Coronary artery (tissue), 2 donors: Measurements from ENCODE around the gene TSEN54.

Experiments
- DNase-seq: peaks from one replicate; pipeline ENCODE4 v3.0.0-alpha.2; 2017; ENCODE audit warnings: low spot score
- H3K27ac ChIP-seq, 2 donors: fragments of 200-600 bp; sonication (generic); one replicate each; pipeline ENCODE4 v1.5.1; 2016 to 2019
- H3K4me3 ChIP-seq: fragments of 200-600 bp; sonication (generic); 2 replicates; pipeline ENCODE4 v1.5.1; 2016; ENCODE audit warnings: mild to moderate bottlenecking, moderate library complexity
- CTCF ChIP-seq: fragments of 200-600 bp; sonication (generic); IDR thresholded peaks from one replicate; pipeline ENCODE4 v1.5.1; 2019; ENCODE audit warnings: antibody characterized with exemption

TSEN54 gene

GRCh38 chr17:75493476-75494129, 22.7 kb upstream of the TSEN54 start:
- no peak overlapping the region for H3K27ac ChIP-seq
- no peak for DNase-seq
- H3K4me3 ChIP-seq = no peak overlapping the region
- no peak for TF ChIP-seq CTCF

GRCh38 chr17:75494326-75494877, 21.9 kb upstream of the TSEN54 start:
- TF ChIP-seq CTCF = no peak

GRCh38 chr17:75496005-75496404, 20.3 kb upstream of the TSEN54 start:
- H3K27ac ChIP-seq = no peak overlapping the region
- no peak for DNase-seq
- no peak overlapping the region for H3K4me3 ChIP-seq
- TF ChIP-seq CTCF = no peak

More at GRCh38 chr17:75494326-75494877, 21.9 kb upstream of the TSEN54 start:
- H3K4me3 ChIP-seq = no peak overlapping the region
- DNase-seq = no peak
- no peak overlapping the region for H3K27ac ChIP-seq

- H3K4me3 ChIP-seq = no peak overlapping the region
- no peak for TF ChIP-seq CTCF
- peak overlapping the region in 1 of 2 donors; percentile 74 for H3K27ac ChIP-seq
- DNase-seq = no peak
These were observed 18.1 kb upstream of the TSEN54 start for GRCh38 chr17:75498039-75498725.

GRCh38 chr17:75498726-75499213, 17.6 kb upstream of the TSEN54 start:
- H3K27ac ChIP-seq = peak overlapping the region in 1 of 2 donors; percentile 74
- DNase-seq = no peak

GRCh38 chr17:75499313-75500022, 16.9 kb upstream of the TSEN54 start:
- DNase-seq = no peak
- no peak for TF ChIP-seq CTCF
- H3K4me3 ChIP-seq = no peak overlapping the region
- peak overlapping the region in 1 of 2 donors; percentile 74 for H3K27ac ChIP-seq

More at GRCh38 chr17:75498726-75499213, 17.6 kb upstream of the TSEN54 start:
- no peak for TF ChIP-seq CTCF
- H3K4me3 ChIP-seq = no peak overlapping the region
